ENCODE data around the gene VPS37C. TPM values are rescaled to one million over a fixed set of nuclear protein-coding genes. Genes with fewer than 3 reads are reported as not detected.

The VPS37C gene
- polyA plus RNA-seq, 1 of the 3 experiments (the other 2 are of a cell fraction) = 15.2 TPM

DNA sequence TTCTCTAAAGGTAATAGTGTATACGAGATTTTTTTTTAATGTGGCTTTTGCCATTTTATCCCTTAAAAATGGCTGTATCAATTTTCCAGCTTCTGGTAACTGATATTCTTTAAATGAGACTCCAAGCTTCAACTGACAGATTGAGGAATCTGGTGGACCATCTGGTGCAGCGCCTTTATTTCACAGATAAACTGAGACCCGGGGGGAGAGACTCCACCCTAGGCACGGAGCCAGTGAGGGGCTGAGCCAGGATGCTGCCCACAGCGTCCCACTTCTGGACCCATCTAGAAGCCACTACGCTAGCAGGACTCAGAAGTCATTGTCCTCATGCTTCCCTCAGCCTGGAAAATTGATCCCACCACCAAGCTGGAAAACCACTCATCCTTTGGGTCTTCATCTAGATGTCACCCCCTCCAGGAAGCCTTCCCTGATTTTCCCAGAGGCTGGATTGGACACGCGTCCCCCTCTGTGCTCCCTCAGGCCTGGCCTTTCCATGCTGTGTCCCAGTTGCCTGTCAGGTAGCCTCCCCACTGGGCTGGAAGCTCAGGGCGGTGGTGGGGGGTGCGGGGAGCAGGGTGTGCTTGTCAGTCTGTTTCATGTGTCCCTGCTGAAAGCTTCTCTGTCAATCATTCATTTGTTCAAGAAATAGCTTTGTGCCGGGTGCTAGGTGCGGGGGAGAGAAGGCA, 71.3 kb downstream of the VPS37C start:
- Histone ChIP-seq H3K79me2 (ENCODE audit: insufficient read depth) (no peaks in the 10 kb centered on the region), H3K4me1 (ENCODE audit: control insufficient read depth in 1 of 2, insufficient read depth in 2 of 2, low read depth in 1 of 2, low read length in 1 of 2) (no peaks in the 10 kb centered on the region), H3K27me3 (ENCODE audit: insufficient read depth) (no peaks in the 10 kb centered on the region), H3F3A (replicated peaks; ENCODE audit: insufficient read depth) (no peaks in the 10 kb centered on the region), H2AFZ (ENCODE audit: low read depth) (no peak overlapping the region), H3K4me2 (no peak overlapping the region), H3K9ac (no peak overlapping the region), H4K20me1 (ENCODE audit: insufficient read depth) (no peaks in the 10 kb centered on the region), H3K27ac (ENCODE audit: low read depth in 2 of 2, low read length in 1 of 2) (no peak overlapping the region), H3K9me3 (no peaks in the 10 kb centered on the region), H3K36me3 (replicated peaks in 1 of 2; ENCODE audit: control insufficient read depth in 1 of 2, insufficient read depth in 2 of 2, low read length in 1 of 2) (no peaks in the 10 kb centered on the region), H3K4me3 (ENCODE audit: low read depth in 2 of 2, low read length in 1 of 2) (no peak overlapping the region), H3K9me2 (no peaks in the 10 kb centered on the region)
- no peak for DNase-seq
- 57% methylated on average over 12 of the region's 12 CpGs for WGBS (ENCODE audit: low lambda C conversion rate)
- no peak for TF ChIP-seq FOXM1 (IDR thresholded peaks at IDR 0.05; ENCODE audit: low read depth)
- TF ChIP-seq, protein P1, sequence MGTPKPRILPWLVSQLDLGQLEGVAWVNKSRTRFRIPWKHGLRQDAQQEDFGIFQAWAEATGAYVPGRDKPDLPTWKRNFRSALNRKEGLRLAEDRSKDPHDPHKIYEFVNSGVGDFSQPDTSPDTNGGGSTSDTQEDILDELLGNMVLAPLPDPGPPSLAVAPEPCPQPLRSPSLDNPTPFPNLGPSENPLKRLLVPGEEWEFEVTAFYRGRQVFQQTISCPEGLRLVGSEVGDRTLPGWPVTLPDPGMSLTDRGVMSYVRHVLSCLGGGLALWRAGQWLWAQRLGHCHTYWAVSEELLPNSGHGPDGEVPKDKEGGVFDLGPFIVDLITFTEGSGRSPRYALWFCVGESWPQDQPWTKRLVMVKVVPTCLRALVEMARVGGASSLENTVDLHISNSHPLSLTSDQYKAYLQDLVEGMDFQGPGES (IDR thresholded peaks at IDR 0.05; ENCODE audit: low read depth, low read length) = no peak
- TF ChIP-seq SMC3 (IDR thresholded peaks at IDR 0.05; ENCODE audit: low read depth, low read length) = no peak
- TF ChIP-seq POLR2AphosphoS5 (IDR thresholded peaks at IDR 0.05; ENCODE audit: low read depth, low read length) = no peak
- no peak for TF ChIP-seq EP300 (IDR thresholded peaks at IDR 0.05; ENCODE audit: borderline replicate concordance in 1 of 2, low read depth in 1 of 2, low read length in 1 of 2)
- TF ChIP-seq GABPA (IDR thresholded peaks at IDR 0.05; ENCODE audit: low read depth) = no peak
- no peak for TF ChIP-seq EZH2phosphoT487 (IDR thresholded peaks at IDR 0.05; ENCODE audit: borderline replicate concordance, low read depth)
- TF ChIP-seq TCF12 (IDR thresholded peaks at IDR 0.05) = no peak
- no peak for TF ChIP-seq TEAD4 (IDR thresholded peaks at IDR 0.05; ENCODE audit: borderline replicate concordance, insufficient read depth)
- no peak for TF ChIP-seq MEF2A (IDR thresholded peaks at IDR 0.05; ENCODE audit: borderline replicate concordance, low read depth)
- TF ChIP-seq FOSL2 (IDR thresholded peaks at IDR 0.05; ENCODE audit: borderline replicate concordance, low read depth) = no peak
- no peak for TF ChIP-seq JUND (IDR thresholded peaks at IDR 0.05)
- TF ChIP-seq NFIC (IDR thresholded peaks at IDR 0.05; ENCODE audit: borderline replicate concordance) = no peak
- TF ChIP-seq FOXJ3 (CRISPR knock-in tag; IDR thresholded peaks at IDR 0.05) = no peak
- TF ChIP-seq, protein P2, sequence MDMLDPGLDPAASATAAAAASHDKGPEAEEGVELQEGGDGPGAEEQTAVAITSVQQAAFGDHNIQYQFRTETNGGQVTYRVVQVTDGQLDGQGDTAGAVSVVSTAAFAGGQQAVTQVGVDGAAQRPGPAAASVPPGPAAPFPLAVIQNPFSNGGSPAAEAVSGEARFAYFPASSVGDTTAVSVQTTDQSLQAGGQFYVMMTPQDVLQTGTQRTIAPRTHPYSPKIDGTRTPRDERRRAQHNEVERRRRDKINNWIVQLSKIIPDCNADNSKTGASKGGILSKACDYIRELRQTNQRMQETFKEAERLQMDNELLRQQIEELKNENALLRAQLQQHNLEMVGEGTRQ (IDR thresholded peaks at IDR 0.05; ENCODE audit: borderline replicate concordance, low read depth, low read length) = no peak
- TF ChIP-seq, protein P3, sequence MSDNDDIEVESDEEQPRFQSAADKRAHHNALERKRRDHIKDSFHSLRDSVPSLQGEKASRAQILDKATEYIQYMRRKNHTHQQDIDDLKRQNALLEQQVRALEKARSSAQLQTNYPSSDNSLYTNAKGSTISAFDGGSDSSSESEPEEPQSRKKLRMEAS (IDR thresholded peaks at IDR 0.05; ENCODE audit: low read depth) = no peak
- TF ChIP-seq, protein P4, sequence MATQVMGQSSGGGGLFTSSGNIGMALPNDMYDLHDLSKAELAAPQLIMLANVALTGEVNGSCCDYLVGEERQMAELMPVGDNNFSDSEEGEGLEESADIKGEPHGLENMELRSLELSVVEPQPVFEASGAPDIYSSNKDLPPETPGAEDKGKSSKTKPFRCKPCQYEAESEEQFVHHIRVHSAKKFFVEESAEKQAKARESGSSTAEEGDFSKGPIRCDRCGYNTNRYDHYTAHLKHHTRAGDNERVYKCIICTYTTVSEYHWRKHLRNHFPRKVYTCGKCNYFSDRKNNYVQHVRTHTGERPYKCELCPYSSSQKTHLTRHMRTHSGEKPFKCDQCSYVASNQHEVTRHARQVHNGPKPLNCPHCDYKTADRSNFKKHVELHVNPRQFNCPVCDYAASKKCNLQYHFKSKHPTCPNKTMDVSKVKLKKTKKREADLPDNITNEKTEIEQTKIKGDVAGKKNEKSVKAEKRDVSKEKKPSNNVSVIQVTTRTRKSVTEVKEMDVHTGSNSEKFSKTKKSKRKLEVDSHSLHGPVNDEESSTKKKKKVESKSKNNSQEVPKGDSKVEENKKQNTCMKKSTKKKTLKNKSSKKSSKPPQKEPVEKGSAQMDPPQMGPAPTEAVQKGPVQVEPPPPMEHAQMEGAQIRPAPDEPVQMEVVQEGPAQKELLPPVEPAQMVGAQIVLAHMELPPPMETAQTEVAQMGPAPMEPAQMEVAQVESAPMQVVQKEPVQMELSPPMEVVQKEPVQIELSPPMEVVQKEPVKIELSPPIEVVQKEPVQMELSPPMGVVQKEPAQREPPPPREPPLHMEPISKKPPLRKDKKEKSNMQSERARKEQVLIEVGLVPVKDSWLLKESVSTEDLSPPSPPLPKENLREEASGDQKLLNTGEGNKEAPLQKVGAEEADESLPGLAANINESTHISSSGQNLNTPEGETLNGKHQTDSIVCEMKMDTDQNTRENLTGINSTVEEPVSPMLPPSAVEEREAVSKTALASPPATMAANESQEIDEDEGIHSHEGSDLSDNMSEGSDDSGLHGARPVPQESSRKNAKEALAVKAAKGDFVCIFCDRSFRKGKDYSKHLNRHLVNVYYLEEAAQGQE (IDR thresholded peaks at IDR 0.05; ENCODE audit: low read depth, low read length) = no peak
- TF ChIP-seq YY1 (IDR thresholded peaks at IDR 0.05; ENCODE audit: low read depth) = no peak
- no peak for TF ChIP-seq CHD2 (IDR thresholded peaks at IDR 0.05; ENCODE audit: low read length, partially characterized antibody)
- TF ChIP-seq NRF1 (IDR thresholded peaks at IDR 0.05; ENCODE audit: low read depth, low read length) = no peak
- ChIA-PET POLR2A (interaction anchor here (0.5 kb wide), 1 partner anchor 1475 kb away, joined by 3 read pairs; no protein-coding TSS in a partner anchor), CTCF (no interaction called here)
